Dendritic cell treated with granulocyte-macrophage colony-stimulating factor and Interleukin-4, amounts not matched to agents 40 ng/mL and 50 ng/mL, for 4 days (primary cell): ENCODE results near the gene ADAMTS13.
"Not testable (repeated sequence)": the region's sequence is repeated elsewhere in the genome, so short reads cannot be mapped to it uniquely, and the experiment has no call there.

ENCODE experiments used
- H3K27ac Mint-ChIP-seq: one replicate; pipeline ENCODE4 v1.8.0; 2022; ENCODE audit warnings: mild to moderate bottlenecking, mixed read lengths
- H3K27me3 Mint-ChIP-seq: one replicate; pipeline ENCODE4 v1.8.0; 2022; ENCODE audit warnings: mild to moderate bottlenecking, mixed read lengths
- H3K36me3 Mint-ChIP-seq: one replicate; pipeline ENCODE4 v1.8.0; 2022; ENCODE audit warnings: low read depth, mixed read lengths
- H3K4me1 Mint-ChIP-seq: one replicate; pipeline ENCODE4 v1.8.0; 2022; ENCODE audit warnings: low read depth, mixed read lengths
- H3K4me3 Mint-ChIP-seq: one replicate; pipeline ENCODE4 v1.8.0; 2022; ENCODE audit warnings: mild to moderate bottlenecking, moderate library complexity, mixed read lengths
- H3K9me3 Mint-ChIP-seq: one replicate; pipeline ENCODE4 v1.8.0; 2022; ENCODE audit warnings: mixed read lengths
- intact Hi-C: fragments of 100-400 bp; cut with micrococcal nuclease; formaldehyde crosslinking; loops from one replicate; pipeline ENCODE4 v1.15.0; 2022

Gene ADAMTS13

DNA sequence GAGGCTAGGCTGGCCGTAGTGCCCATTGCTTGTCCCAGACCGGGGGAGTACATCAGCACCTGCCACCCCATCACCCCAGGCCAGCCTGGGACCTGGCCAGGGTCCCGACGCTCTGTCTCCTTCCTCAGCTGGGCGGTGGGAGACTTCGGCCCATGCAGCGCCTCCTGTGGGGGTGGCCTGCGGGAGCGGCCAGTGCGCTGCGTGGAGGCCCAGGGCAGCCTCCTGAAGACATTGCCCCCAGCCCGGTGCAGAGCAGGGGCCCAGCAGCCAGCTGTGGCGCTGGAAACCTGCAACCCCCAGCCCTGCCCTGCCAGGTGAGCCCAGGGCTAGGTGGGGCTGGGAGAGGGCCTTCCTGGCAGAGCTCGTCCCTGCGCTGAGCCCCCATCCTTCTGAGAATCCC is 21.1 kb downstream of the ADAMTS13 start:
- Mint-ChIP-seq H3K36me3 (no peaks in the 10 kb centered on the region), H3K27ac (no peak overlapping the region)

DNA sequence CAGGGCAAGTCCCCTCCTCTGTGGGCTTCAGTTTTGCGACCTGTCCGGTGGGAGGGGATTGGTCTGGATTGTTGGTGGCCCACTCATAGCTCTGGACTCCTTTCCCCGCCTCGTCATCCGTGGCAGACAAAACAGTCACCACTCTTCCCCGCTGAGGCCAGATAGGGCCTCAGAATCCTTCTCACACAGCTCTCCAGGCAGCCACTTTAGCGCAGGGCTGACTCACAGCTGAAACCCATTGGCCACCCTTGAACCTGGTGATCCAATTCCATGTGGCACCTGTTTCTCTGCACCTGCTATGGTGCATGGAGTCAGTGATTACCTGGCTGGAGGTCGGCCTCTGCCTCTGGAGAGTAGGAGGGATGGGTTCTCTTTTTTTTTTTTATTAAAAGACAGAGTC is 21.8 kb downstream of the ADAMTS13 start:
- H3K27ac Mint-ChIP-seq: no peak overlapping the region
- no peaks in the 10 kb centered on the region for H3K9me3 Mint-ChIP-seq
- intact Hi-C loops: no loop called here
- H3K4me3 Mint-ChIP-seq: no peak overlapping the region
- H3K36me3 Mint-ChIP-seq: no peaks in the 10 kb centered on the region
- peaks cover 2% of the 10 kb centered on the region for H3K27me3 Mint-ChIP-seq
- no peaks in the 10 kb centered on the region for H3K4me1 Mint-ChIP-seq

More for the DNA sequence above, 21.1 kb downstream of the ADAMTS13 start:
- Mint-ChIP-seq H3K4me3 (no peak overlapping the region), H3K9me3 (no peaks in the 10 kb centered on the region), H3K4me1 (no peaks in the 10 kb centered on the region), H3K27me3 (peaks cover 2% of the 10 kb centered on the region)
- intact Hi-C loops: no loop called here

GRCh38 chr9:133445293-133445969 is 23.3 kb downstream of the ADAMTS13 start:
- no peak overlapping the region for H3K27ac Mint-ChIP-seq
- H3K4me3 Mint-ChIP-seq: no peak overlapping the region
- intact Hi-C loops: no loop called here
- no peaks in the 10 kb centered on the region for H3K36me3 Mint-ChIP-seq
- H3K4me1 Mint-ChIP-seq: no peaks in the 10 kb centered on the region
- peaks cover 2% of the 10 kb centered on the region for H3K27me3 Mint-ChIP-seq
- no peaks in the 10 kb centered on the region for H3K9me3 Mint-ChIP-seq

GRCh38 chr9:133448487-133448972 is 26.4 kb downstream of the ADAMTS13 start:
- no peak overlapping the region for H3K4me3 Mint-ChIP-seq
- no peaks in the 10 kb centered on the region for H3K4me1 Mint-ChIP-seq
- no peaks in the 10 kb centered on the region for H3K36me3 Mint-ChIP-seq
- intact Hi-C loops: no loop called here
- peaks cover 2% of the 10 kb centered on the region for H3K27me3 Mint-ChIP-seq
- no peaks in the 10 kb centered on the region for H3K9me3 Mint-ChIP-seq
- no peak overlapping the region for H3K27ac Mint-ChIP-seq

- Mint-ChIP-seq H3K36me3 (no peaks in the 10 kb centered on the region), H3K4me1 (no peaks in the 10 kb centered on the region), H3K4me3 (no peak overlapping the region), H3K9me3 (no peaks in the 10 kb centered on the region), H3K27me3 (peaks cover 2% of the 10 kb centered on the region), H3K27ac (no peak overlapping the region)
- intact Hi-C loops: no loop called here
Observed at GRCh38 chr9:133449760-133450159, 27.6 kb downstream of the ADAMTS13 start.

- H3K27ac Mint-ChIP-seq, H3K4me1 Mint-ChIP-seq, H3K36me3 Mint-ChIP-seq, H3K9me3 Mint-ChIP-seq, intact Hi-C loops, H3K4me3 Mint-ChIP-seq, H3K27me3 Mint-ChIP-seq: not testable (repeated sequence)
Observed at GRCh38 chr9:133451865-133452264, 29.7 kb downstream of the ADAMTS13 start.

DNA sequence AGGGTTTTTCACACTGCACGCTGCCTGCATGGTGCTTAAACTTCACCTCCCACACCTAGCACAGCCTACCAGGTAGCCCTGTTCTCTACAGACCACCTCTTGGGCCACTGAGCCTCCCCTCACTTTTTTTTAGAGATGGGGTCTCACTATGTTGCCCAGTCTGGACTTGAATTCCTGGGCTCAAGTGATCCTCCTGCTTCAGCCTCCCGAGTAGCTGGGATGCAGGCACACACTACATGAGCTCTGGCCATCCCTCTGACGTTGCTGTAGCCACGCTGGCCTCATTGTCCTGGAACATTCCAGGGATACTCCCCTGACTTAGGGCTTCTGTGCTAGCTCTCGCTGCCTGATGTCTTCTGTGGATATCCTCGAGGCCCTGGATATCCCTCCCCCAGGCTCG is 30.4 kb downstream of the ADAMTS13 start:
- Mint-ChIP-seq H3K27me3 (peaks cover 3% of the 10 kb centered on the region), H3K9me3 (no peaks in the 10 kb centered on the region), H3K4me3 (no peak overlapping the region), H3K4me1 (no peaks in the 10 kb centered on the region), H3K27ac (no peak overlapping the region), H3K36me3 (no peaks in the 10 kb centered on the region)
- intact Hi-C loops: no loop called here

DNA sequence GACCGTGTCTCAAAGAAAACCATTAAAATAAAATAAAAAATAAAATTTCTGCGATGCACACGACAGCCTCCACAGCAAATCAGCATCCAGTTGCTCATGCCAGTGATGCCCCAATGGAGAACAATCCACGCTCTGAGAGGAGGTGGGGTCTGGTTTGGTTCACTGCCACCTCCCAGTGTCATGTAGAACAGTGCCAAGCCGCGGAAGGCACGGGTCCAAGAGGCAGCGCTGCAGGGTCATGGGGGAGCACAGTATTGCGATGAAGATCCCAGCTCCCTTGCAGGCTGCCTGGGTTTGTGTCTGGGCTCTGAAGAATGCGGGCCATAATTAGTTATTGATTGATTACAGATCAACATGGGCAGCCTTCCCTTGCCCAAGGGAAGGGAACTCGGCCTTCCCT is 31.5 kb downstream of the ADAMTS13 start:
- no peaks in the 10 kb centered on the region for H3K9me3 Mint-ChIP-seq
- peaks cover 3% of the 10 kb centered on the region for H3K4me1 Mint-ChIP-seq
- H3K27ac Mint-ChIP-seq: no peak overlapping the region
- H3K36me3 Mint-ChIP-seq: no peaks in the 10 kb centered on the region
- no peak overlapping the region for H3K4me3 Mint-ChIP-seq
- H3K27me3 Mint-ChIP-seq: peaks cover 3% of the 10 kb centered on the region
- intact Hi-C loops: no loop called here

DNA sequence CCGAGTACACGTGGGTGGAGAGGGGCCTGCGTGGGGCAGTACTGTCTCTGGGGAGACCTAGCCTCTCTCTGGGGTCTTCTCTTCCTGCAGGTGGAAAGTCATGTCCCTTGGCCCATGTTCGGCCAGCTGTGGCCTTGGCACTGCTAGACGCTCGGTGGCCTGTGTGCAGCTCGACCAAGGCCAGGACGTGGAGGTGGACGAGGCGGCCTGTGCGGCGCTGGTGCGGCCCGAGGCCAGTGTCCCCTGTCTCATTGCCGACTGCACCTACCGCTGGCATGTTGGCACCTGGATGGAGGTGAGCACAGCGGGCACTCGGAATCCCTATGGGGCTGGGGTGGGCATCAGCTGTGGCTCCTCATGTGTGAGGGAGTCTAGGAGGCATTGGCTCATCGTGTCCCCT is 32.2 kb downstream of the ADAMTS13 start:
- H3K9me3 Mint-ChIP-seq: no peaks in the 10 kb centered on the region
- H3K27ac Mint-ChIP-seq: no peak overlapping the region
- peaks cover 3% of the 10 kb centered on the region for H3K27me3 Mint-ChIP-seq
- intact Hi-C loops: no loop called here
- peaks cover 10% of the 10 kb centered on the region for H3K4me1 Mint-ChIP-seq
- H3K36me3 Mint-ChIP-seq: no peaks in the 10 kb centered on the region
- H3K4me3 Mint-ChIP-seq: no peak overlapping the region

- H3K27me3 Mint-ChIP-seq: peaks cover 5% of the 10 kb centered on the region
- H3K27ac Mint-ChIP-seq: no peak overlapping the region
- peaks cover 5% of the 10 kb centered on the region for H3K36me3 Mint-ChIP-seq
- H3K4me3 Mint-ChIP-seq: no peak overlapping the region
- H3K9me3 Mint-ChIP-seq: no peaks in the 10 kb centered on the region
- intact Hi-C loops: loop anchor here (5.0 kb wide), 1 partner anchor 33 kb away; the partner anchor contains the start of gene ADAMTS13
- H3K4me1 Mint-ChIP-seq: peaks cover 15% of the 10 kb centered on the region
Observed at GRCh38 chr9:133454943-133455673, 32.9 kb downstream of the ADAMTS13 start.

- Mint-ChIP-seq H3K27ac (no peak overlapping the region), H3K9me3 (no peaks in the 10 kb centered on the region), H3K27me3 (peaks cover 10% of the 10 kb centered on the region), H3K4me1 (peaks cover 22% of the 10 kb centered on the region), H3K36me3 (peaks cover 6% of the 10 kb centered on the region), H3K4me3 (no peak overlapping the region)
- intact Hi-C loops: loop anchor here (5.0 kb wide), 1 partner anchor 34 kb away; the partner anchor contains the start of gene ADAMTS13
Observed at GRCh38 chr9:133455936-133456335, 33.8 kb downstream of the ADAMTS13 start.

GRCh38 chr9:133456409-133456808 is 34.2 kb downstream of the ADAMTS13 start:
- Mint-ChIP-seq H3K36me3 (peaks cover 6% of the 10 kb centered on the region), H3K9me3 (no peaks in the 10 kb centered on the region), H3K4me3 (no peak overlapping the region), H3K4me1 (peaks cover 27% of the 10 kb centered on the region), H3K27me3 (peaks cover 15% of the 10 kb centered on the region), H3K27ac (no peak overlapping the region)
- intact Hi-C loops: loop anchor here (5.0 kb wide), 1 partner anchor 34 kb away; the partner anchor contains the start of gene ADAMTS13

DNA sequence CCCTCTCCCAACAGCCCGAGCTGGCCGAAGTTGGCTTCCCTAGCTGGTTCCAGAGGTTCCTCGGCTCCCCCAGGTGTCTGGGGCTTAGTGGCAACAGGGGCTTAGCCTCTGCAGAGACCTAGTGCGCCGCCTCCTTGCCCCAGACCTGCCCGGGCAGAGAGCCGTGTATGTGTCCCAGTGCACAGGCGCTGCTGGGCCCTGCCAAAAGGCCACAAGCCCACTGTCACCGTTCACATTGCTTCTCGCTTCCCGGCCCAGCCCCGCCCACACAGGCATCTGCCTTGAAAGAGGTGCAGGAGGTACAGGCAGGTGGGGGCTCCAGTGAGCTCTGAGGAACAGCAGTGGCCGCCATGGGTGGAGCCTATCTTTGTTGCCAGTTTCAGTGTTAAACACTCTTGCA is 35.1 kb downstream of the ADAMTS13 start:
- intact Hi-C loops: loop anchor here (5.0 kb wide), 1 partner anchor 35 kb away; the partner anchor contains the start of gene ADAMTS13
- H3K36me3 Mint-ChIP-seq: peaks cover 6% of the 10 kb centered on the region

GRCh38 chr9:133457748-133458147 is 35.6 kb downstream of the ADAMTS13 start:
- Mint-ChIP-seq H3K27me3 (peaks cover 28% of the 10 kb centered on the region), H3K4me1 (peaks cover 35% of the 10 kb centered on the region), H3K36me3 (peaks cover 6% of the 10 kb centered on the region), H3K4me3 (no peak overlapping the region), H3K9me3 (no peaks in the 10 kb centered on the region), H3K27ac (no peak overlapping the region)
- intact Hi-C loops: loop anchor here (2.0 to 5.0 kb wide), 2 partner anchors 21 to 35 kb away; partner anchors contain the start of genes ADAMTS13 and SLC2A6

More for the DNA sequence above, 35.1 kb downstream of the ADAMTS13 start:
- Mint-ChIP-seq H3K9me3 (no peaks in the 10 kb centered on the region), H3K27me3 (peaks cover 23% of the 10 kb centered on the region), H3K27ac (no peak overlapping the region), H3K4me3 (no peak overlapping the region), H3K4me1 (peaks cover 31% of the 10 kb centered on the region)
